Renal cortex interstitium (tissue), 11 donors: ENCODE measurements around the gene CTIF. TPM values are rescaled to one million over a fixed set of nuclear protein-coding genes. Genes with fewer than 3 reads are reported as not detected.
"Not testable (repeated sequence)": the region's sequence is repeated elsewhere in the genome, so short reads cannot be mapped to it uniquely, and the experiment has no call there.

ENCODE experiments used
- DNase-seq, 11 donors: peaks; one replicate each; pipeline ENCODE4 v3.0.0-alpha.2; 2013; ENCODE audit warnings: low read depth in 9 of 11, low spot score in 4 of 11; ENCODE audit errors: extremely low read depth in 1 of 11
- polyA plus RNA-seq, 3 donors: library from polyadenylated mRNA; unstranded; fragments of 120-200 nt; gene quantifications; one replicate each; pipeline ENCODE4 v1.2.1, GENCODE V29; 2013; ENCODE audit not compliant: insufficient read length in 3 of 3

Gene CTIF
- polyA plus RNA-seq, 3 donors = 17.9 to 26.5 (median 22.6) TPM

- no peak for DNase-seq
Observed at GRCh38 chr18:48645427-48646002, 106.7 kb downstream of the CTIF start.

GRCh38 chr18:48646976-48647375 is 108.1 kb downstream of the CTIF start:
- no peak for DNase-seq

DNA sequence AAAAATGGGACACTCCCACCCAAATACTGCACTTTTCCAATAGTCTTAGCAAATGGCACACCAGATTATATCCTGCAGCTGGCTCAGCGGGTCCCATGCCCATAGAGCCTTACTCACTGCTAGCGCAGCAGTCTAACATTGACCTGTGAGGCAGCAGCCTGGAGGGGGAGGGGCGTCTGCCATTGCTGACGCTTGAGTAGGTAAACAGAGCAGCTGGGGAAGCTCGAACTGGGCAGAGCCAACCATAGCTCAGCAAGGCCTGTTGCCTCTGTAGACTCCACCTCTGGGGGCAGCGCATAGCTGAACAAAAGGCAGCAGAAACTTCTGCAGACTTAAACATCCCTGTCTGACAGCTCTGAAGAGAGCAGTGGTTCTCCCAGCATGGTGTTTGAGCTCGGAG is 110.4 kb downstream of the CTIF start:
- DNase-seq = peak in 2 of 11 donors; percentile 39 to 46

- not testable (repeated sequence) for DNase-seq
Observed at GRCh38 chr18:48654591-48654990, 115.8 kb downstream of the CTIF start.

GRCh38 chr18:48655508-48655907 is 116.7 kb downstream of the CTIF start:
- DNase-seq = no peak

DNA sequence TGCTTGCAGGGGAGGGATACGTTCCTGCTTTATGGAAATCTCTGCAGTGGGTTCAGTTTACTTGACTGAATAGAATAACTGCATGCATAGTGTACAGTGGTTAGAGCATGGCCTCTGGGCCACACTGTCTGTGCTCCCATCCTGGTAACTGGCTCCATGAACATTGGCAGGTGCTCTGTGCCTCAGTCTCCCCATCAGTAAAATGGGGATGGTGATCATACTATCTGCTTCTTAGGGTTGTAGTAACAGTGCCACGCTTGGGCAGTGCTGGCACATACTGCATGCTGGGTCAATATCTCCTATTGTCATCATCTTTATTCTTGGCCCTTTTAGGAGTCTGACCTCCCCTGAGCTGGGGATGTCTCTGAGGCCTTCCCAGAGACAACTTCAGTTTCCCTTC is 117.3 kb downstream of the CTIF start:
- DNase-seq = no peak

GRCh38 chr18:48656582-48656981 is 117.8 kb downstream of the CTIF start:
- no peak for DNase-seq

- no peak for DNase-seq
Observed at GRCh38 chr18:48657447-48658120, 118.8 kb downstream of the CTIF start.

DNA sequence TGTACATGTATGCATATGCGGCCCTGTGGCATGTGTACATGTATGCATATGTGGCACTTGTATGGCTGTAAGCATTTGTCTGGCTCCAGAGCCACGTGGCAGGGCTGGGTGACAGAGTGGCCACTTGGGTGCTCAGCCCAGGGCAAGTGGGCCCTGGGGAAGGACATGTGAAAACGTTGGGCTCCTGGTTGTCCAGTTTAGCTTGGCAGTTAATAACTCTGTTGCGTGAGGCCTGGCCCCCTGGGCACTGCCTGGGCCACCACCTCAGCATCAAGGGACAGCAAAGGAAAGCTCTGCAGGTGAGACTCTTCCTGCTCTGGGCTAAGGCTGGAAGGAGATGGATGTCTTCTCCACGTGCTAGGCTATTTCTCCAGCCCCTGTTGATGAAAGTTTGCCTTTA is 119.9 kb downstream of the CTIF start:
- DNase-seq = no peak

GRCh38 chr18:48659188-48660009 is 120.6 kb downstream of the CTIF start:
- no peak for DNase-seq

- no peak for DNase-seq
Observed at GRCh38 chr18:48660346-48661228, 121.8 kb downstream of the CTIF start.

DNA sequence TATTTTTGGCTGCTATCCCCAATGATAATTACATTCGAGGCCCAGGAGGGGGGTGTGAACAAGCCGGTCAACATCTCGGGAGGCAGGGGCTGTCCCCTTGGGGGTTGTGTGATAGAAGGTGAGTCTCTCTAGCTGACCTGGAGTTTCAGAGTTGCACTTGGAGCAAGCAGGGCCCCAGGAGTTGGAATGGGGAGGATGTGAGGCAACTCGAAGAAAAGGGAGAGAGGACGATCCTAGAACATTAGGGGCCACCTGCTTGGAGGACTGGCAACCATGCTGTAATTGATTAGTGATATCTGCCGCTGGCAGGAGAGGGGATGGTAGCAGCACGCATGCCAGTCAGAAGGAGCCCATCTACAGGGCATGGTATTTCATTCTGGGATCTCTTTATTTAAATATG is 122.6 kb downstream of the CTIF start:
- DNase-seq = no peak

- DNase-seq = no peak
Observed at GRCh38 chr18:48662011-48662661, 123.3 kb downstream of the CTIF start.

GRCh38 chr18:48663096-48663930 is 124.5 kb downstream of the CTIF start:
- no peak for DNase-seq

- no peak for DNase-seq
Observed at GRCh38 chr18:48663931-48664847, 125.4 kb downstream of the CTIF start.

- no peak for DNase-seq
Observed at GRCh38 chr18:48665654-48666053, 126.8 kb downstream of the CTIF start.

GRCh38 chr18:48666613-48667012 is 127.8 kb downstream of the CTIF start:
- DNase-seq = no peak
